GM12864 (cell line): Measurements from ENCODE around the gene NCR3LG1.

ENCODE experiments used
- DNase-seq: peaks from one replicate; pipeline ENCODE4 v3.0.0-alpha.2; 2011; ENCODE audit warnings: low read depth
- H3K4me3 ChIP-seq: 2 replicates; pipeline ENCODE4 v1.5.1; 2011; ENCODE audit warnings: mild to moderate bottlenecking, low read depth, low read length, control low read depth
- TF ChIP-seq, protein P1 (sequence below): IDR thresholded peaks from 2 replicates; pipeline ENCODE4 v1.5.1; 2011; ENCODE audit warnings: low read depth, mild to moderate bottlenecking, moderate library complexity, low read length, control low read depth, inconsistent platforms; ENCODE audit errors: missing control alignments

The NCR3LG1 gene

DNA sequence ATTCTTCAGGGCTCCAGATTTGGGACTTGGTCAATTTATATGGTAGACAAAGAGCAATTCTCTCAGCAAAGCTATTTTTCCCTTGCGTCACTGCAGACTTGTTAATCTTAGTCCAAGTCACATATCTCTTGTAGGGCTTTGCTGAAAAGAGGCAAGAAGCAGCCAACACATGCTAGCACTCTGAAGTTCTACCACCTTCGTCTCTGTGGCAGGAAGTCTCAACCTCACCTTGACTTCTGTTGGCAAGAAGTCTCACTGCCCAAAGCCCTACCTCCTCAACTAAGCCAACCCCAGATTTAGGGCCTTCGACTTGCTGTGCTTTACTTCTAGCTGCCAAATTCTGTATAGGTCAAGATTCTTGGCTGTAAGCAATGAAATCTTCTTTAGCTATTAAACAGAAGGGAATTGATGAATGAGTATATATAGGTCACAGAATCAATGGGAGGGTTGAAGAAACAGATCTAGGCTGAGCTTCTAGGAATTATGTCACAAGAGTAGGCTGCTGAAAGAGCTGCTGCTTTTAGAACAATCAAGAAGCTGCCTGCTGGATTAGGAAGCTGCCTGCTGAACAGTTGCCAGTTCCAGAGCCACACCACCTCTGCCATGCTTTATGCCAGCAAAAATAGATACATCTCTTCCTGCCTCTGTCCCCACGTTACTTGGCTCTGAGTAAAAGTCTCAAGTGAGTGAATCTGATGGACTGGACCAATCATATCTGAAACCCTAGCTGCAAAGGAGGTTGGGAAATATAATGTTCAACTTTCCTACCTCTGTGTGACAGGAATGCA is 17.6 kb upstream of the NCR3LG1 start:
- TF ChIP-seq, protein P1, sequence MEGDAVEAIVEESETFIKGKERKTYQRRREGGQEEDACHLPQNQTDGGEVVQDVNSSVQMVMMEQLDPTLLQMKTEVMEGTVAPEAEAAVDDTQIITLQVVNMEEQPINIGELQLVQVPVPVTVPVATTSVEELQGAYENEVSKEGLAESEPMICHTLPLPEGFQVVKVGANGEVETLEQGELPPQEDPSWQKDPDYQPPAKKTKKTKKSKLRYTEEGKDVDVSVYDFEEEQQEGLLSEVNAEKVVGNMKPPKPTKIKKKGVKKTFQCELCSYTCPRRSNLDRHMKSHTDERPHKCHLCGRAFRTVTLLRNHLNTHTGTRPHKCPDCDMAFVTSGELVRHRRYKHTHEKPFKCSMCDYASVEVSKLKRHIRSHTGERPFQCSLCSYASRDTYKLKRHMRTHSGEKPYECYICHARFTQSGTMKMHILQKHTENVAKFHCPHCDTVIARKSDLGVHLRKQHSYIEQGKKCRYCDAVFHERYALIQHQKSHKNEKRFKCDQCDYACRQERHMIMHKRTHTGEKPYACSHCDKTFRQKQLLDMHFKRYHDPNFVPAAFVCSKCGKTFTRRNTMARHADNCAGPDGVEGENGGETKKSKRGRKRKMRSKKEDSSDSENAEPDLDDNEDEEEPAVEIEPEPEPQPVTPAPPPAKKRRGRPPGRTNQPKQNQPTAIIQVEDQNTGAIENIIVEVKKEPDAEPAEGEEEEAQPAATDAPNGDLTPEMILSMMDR = no peak
- no peak overlapping the region for H3K4me3 ChIP-seq
- no peak for DNase-seq

DNA sequence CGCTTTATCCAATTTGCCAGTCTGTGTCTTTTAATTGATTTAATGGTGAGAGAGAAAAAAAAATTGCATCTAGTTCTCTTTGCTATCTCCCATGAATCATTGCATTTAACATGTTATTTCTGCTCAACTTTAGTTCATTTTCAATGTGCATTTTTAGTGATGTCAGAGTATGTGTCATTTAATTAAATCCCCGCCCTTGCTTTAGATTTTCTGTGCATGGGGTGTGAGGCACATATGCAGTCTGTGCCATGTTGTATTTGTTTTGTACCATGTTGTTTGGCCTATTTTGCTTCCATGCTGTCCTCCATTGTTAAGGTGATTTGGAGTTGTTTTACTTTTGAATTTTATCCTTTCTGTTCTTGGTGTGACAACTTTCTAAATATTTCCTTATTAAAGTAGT is 8.3 kb upstream of the NCR3LG1 start:
- no peak for DNase-seq
- no peak overlapping the region for H3K4me3 ChIP-seq
- TF ChIP-seq, protein P1 = no peak

DNA sequence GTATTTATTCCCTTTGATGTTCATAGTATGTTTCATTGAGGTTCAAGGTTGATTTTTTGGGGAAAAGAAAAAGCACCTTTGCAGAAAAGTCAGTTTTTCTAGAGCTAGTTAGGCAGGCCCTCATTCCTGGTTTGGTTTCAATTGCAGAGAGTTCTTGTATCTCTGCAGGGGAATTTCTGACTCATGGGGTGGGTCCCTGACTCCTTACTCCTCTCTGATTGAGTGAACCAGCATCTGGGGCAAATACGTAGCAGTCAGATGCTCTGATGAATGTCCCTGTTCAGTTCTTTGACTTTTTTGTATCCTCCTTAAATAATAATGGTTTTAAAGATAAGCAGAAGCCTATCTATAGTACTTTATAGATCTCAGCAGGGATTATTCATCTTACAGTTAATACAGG is 7.7 kb upstream of the NCR3LG1 start:
- TF ChIP-seq, protein P1 = no peak
- no peak for DNase-seq

DNA sequence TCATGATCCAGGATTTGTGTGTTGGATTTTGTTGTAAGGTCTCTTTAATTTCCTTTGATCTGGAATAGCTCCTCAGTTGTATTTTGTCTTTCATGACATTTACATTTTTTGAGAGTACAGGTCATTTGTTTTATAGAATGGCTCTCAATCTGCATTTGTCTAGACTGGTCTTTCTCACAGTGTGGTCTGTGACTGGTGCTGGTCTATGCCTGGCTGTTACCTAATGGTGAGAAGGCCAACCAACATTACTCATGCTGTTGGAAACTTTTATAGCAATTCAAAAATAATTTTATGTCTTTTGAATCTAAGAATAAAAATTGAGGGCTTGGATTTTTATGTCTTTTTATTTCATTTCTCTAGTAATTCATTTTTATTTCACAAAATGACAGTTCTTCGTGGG is 3.9 kb upstream of the NCR3LG1 start:
- no peak overlapping the region for H3K4me3 ChIP-seq
- TF ChIP-seq, protein P1 = no peak
- DNase-seq = no peak

More for the DNA sequence above, 7.7 kb upstream of the NCR3LG1 start:
- H3K4me3 ChIP-seq = no peak overlapping the region

DNA sequence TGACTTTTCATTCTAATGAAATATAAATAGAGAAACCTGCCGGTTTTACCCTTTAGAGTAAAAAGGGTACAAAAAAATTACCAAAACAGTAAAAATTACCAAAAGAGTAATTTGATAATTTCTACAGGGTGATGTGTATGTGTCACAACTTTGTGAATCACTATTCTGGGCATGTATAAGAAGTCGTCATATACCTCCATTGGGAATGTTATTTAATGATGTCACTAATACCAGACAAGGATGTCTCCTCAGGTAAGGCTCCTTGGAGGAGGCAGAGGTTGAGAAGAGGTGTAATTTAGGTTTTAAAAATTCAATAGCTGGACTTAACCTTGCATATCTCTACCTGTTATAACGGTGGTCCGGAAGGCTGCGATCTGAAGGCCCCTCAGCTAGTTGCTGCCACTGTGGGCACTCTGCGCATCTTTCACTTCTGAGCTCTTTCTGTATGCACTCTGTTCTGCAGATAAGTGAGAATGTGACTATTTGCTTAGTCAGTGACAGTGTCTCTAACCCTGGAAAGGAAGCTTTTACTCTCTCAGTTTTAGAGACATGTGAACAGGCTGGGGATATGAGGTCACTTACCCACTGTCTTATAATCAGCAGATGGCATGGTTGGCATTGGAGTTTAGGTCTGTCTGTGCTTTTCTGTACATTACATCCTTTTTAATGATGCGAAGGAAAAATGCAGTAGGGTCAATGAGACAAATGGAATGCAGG is 987 bp upstream of the NCR3LG1 start:
- TF ChIP-seq, protein P1 = no peak
- H3K4me3 ChIP-seq = no peak overlapping the region
- DNase-seq = no peak

DNA sequence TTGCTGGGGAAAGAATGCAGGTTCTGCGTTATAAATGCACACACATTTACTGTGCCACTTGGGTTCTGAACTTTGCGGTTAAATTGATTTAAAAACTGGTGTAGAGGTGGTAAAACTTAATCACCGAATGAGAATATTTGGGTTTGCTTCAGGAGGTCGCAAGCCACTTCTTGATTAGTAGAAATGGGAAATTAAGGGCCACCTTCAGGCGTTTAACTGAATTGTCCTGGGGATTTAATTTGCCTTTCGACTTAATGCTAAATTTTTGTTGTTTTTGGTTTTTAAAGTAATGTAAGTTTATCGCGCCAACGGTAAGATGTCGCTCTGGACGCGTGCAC is 459 bp upstream of the NCR3LG1 start:
- peak overlapping the region; percentile 65 for H3K4me3 ChIP-seq
- TF ChIP-seq, protein P1 = peak; percentile 7
- DNase-seq = no peak
